GM12878 (cell line): Measurements from ENCODE around the gene PRKCE. TPM values are rescaled to one million over a fixed set of nuclear protein-coding genes. Genes with fewer than 3 reads are reported as not detected.

ENCODE experiments used
- ATAC-seq: fragments of 200-7000 bp; cut with Tn5 transposase; 3 replicates; pipeline ENCODE4 v1.9.1; 2020; ENCODE audit warnings: mild to moderate bottlenecking, moderate library complexity
- BruUV-seq: library from RNA; stranded (reverse); fragments of 400-500 nt; replicated peaks from 2 replicates; lab custom pipeline; 2021; lab: Mats Ljungman, UMichigan
- CTCF ChIA-PET: fragments of 300-600 bp; sonication (Branson Sonifier 250); formaldehyde crosslinking; extraction: SDS; loops from one replicate; lab custom pipeline; 2021; ENCODE audit warnings: inconsistent platforms; lab: Yijun Ruan, JAX
- POLR2A ChIA-PET: fragments of 350-600 bp; formaldehyde crosslinking; extraction: SDS; loops from one replicate; lab custom pipeline; 2021; ENCODE audit warnings: inconsistent platforms; lab: Charles Lee
- RAD21 ChIA-PET: fragments of 300-600 bp; sonication (Branson Sonifier 250); formaldehyde crosslinking; loops from one replicate; lab custom pipeline; 2023; ENCODE audit warnings: antibody characterized with exemption; ENCODE audit not compliant: unreplicated experiment; lab: Charles Lee
- SMC1A ChIA-PET: fragments of 300-600 bp; sonication (Branson Sonifier 250); formaldehyde crosslinking; loops from one replicate; lab custom pipeline; 2023; ENCODE audit not compliant: unreplicated experiment, uncharacterized antibody; lab: Charles Lee
- DNase-seq: peaks from one replicate; pipeline ENCODE4 v3.0.0-alpha.2; 2011; ENCODE audit warnings: low read depth, low spot score
- FAIRE-seq: peaks from 3 replicates; lab custom pipeline; 2011; peaks lifted over from hg19 to GRCh38; lab: Jason Lieb, UNC
- H2AFZ ChIP-seq: 2 replicates; pipeline ENCODE4 v1.6.0; 2011; ENCODE audit warnings: low read depth, low read length, control low read depth; ENCODE audit not compliant: control insufficient read depth
- H3K27ac ChIP-seq: 2 replicates; pipeline ENCODE4 v1.5.1; 2011; ENCODE audit warnings: control low read depth; ENCODE audit not compliant: control insufficient read depth, insufficient read depth
- H3K27me3 ChIP-seq, 2 experiments: replicated peaks in 1 of 2; 2 replicates each; pipeline versions ENCODE4 v1.6.0 to v1.6.1; 2011; ENCODE audit warnings: low read length in 1 of 2; ENCODE audit not compliant: control insufficient read depth in 2 of 2, insufficient read depth in 2 of 2
- H3K36me3 ChIP-seq, 2 experiments: 2 replicates each; pipeline ENCODE4 v1.5.1; 2011; ENCODE audit warnings: low read length in 1 of 2; ENCODE audit not compliant: control insufficient read depth in 2 of 2, insufficient read depth in 2 of 2
- H3K4me1 ChIP-seq: 2 replicates; pipeline ENCODE4 v1.6.1; 2011; ENCODE audit warnings: mild to moderate bottlenecking, low read length, moderate library complexity, mixed read lengths; ENCODE audit not compliant: control insufficient read depth, insufficient read depth
- H3K4me2 ChIP-seq: 2 replicates; pipeline ENCODE4 v1.6.0; 2011; ENCODE audit warnings: control low read depth; ENCODE audit not compliant: control insufficient read depth, insufficient read depth
- H3K4me3 ChIP-seq: fragments of 200-600 bp; sonication (generic); 2 replicates; pipeline ENCODE4 v1.5.1; 2016
- H3K79me2 ChIP-seq: 2 replicates; pipeline ENCODE4 v1.6.0; 2011; ENCODE audit warnings: low read length; ENCODE audit not compliant: control insufficient read depth, insufficient read depth
- H3K9ac ChIP-seq: 2 replicates; pipeline ENCODE4 v1.8.0; 2011; ENCODE audit warnings: low read length, control low read depth, mixed read lengths; ENCODE audit not compliant: control insufficient read depth, insufficient read depth
- H3K9me3 ChIP-seq: replicated peaks from 3 replicates; pipeline ENCODE4 v1.5.1; 2011; ENCODE audit warnings: mild to moderate bottlenecking, low read length; ENCODE audit not compliant: control insufficient read depth, insufficient read depth
- H4K20me1 ChIP-seq: 2 replicates; pipeline ENCODE4 v1.6.0; 2011; ENCODE audit not compliant: control insufficient read depth, insufficient read depth
- ASH2L ChIP-seq: fragments of 300-600, 200-600 bp; sonication (generic); IDR thresholded peaks from 2 replicates; pipeline ENCODE4 v1.6.1; 2017; ENCODE audit warnings: low read depth, mild to moderate bottlenecking, borderline replicate concordance
- MXI1 ChIP-seq: fragments of 150-350 bp; IDR thresholded peaks from 2 replicates; pipeline ENCODE4 v1.6.1; 2011; ENCODE audit warnings: low read depth, mild to moderate bottlenecking, inconsistent platforms, low read length, improper control_type of control experiment
- RAD21 ChIP-seq: IDR thresholded peaks from 2 replicates; pipeline ENCODE4 v1.6.1; 2011; ENCODE audit warnings: mild to moderate bottlenecking, low read depth, low read length, moderate library complexity; ENCODE audit not compliant: insufficient read depth
- ZBED1 ChIP-seq: IDR thresholded peaks from 2 replicates; pipeline ENCODE4 v1.6.1; 2016; ENCODE audit warnings: borderline replicate concordance
- WGBS: methylation state at CpG from one replicate; pipeline ENCODE4 v1.1.6; 2016; ENCODE audit warnings: low lambda C conversion rate; ENCODE audit not compliant: insufficient replicate concordance, insufficient coverage; ENCODE audit errors: missing lambda C conversion rate; 5-methylcytosine and 5-hydroxymethylcytosine counted together
- in situ Hi-C: fragments of 300-500 bp; cut with MboI; formaldehyde crosslinking; loops from 9 replicates; pipeline ENCODE4 v1.14.3; 2018; ENCODE audit warnings: mixed read lengths
- intact Hi-C: fragments of 100-400 bp; cut with micrococcal nuclease; formaldehyde crosslinking; loops from one replicate; pipeline ENCODE4 v1.14.2; 2022; ENCODE audit not compliant: unreplicated experiment
- polyA plus RNA-seq, 11 experiments: library from polyadenylated mRNA; depleted of rRNA in 4 of 11; unstranded in 6 of 11; stranded (reverse) in 5 of 11; fragments of >200 nt; fragmentation: Nextera tagmentation in 4 of 11; fragmentation: Illumina TruSeq in 1 of 11; extraction: Ambion mirVana in 4 of 11; extraction: Trizol in 1 of 11; gene quantifications; 1 replicate in 1 of 11; 2 replicates in 10 of 11; pipeline versions ENCODE4 v1.2.1 to v1.2.3, GENCODE V29; 2011 to 2016; ENCODE audit warnings: inconsistent platforms in 2 of 11, missing spikeins in 2 of 11, low read depth in 1 of 11
- total RNA-seq, 4 experiments: library from RNA; depleted of rRNA in 3 of 4; stranded (reverse); fragments of >200 nt in 3 of 4; fragmentation: Illumina TruSeq in 1 of 4; extraction: Trizol in 1 of 4; gene quantifications; 2 replicates each; pipeline versions ENCODE4 v1.2.1 to v1.2.3, GENCODE V29; 2013 to 2021
- TF ChIP-seq, protein P1 (sequence below): fragments of 450-650 bp; IDR thresholded peaks from 2 replicates; pipeline ENCODE4 v1.6.1; 2017; ENCODE audit warnings: antibody characterized with exemption, mild to moderate bottlenecking, moderate library complexity
- TF ChIP-seq, protein P2 (sequence below): fragments of 450-650 bp; formaldehyde crosslinking; IDR thresholded peaks from 2 replicates; pipeline ENCODE4 v1.4.0; 2022; ENCODE audit warnings: mild to moderate bottlenecking, moderate library complexity
- TF ChIP-seq, protein P3 (sequence below): IDR thresholded peaks from 2 replicates; pipeline ENCODE4 v1.6.1; 2011; ENCODE audit warnings: borderline replicate concordance, low read depth, mild to moderate bottlenecking, moderate library complexity, low read length; ENCODE audit not compliant: insufficient read depth, poor library complexity, severe bottlenecking
- TF ChIP-seq, protein P4 (sequence below): fragments of 450-650 bp; IDR thresholded peaks from 2 replicates; pipeline ENCODE4 v1.6.1; 2016; ENCODE audit warnings: mild to moderate bottlenecking, moderate library complexity, borderline replicate concordance

Gene PRKCE
- total and polyA plus RNA-seq, 10 of the 15 experiments (the other 5 are each of a cell fraction or from before 2014, with no cell fraction given), result 2.6 to 28.2 (median 11.3) TPM

DNA sequence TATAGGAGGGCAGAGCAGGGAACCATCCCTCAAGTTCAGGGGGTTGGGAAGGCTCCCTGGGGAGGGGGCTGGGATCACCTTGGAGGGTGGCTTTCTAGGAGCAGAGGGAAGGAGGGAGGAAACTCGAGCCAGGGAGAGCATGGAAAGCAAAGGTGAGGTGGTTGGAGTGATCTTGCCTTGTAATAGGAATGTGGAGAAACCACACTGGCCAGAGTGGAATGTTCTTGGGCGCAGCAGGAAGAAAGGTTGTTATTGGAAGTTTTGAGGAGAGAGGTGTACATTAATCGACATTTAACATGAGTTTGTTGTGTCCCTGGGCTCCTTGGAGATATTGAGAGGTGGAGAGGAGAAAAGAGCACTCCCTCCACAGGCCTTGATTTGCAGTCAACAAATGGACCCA is 272.2 kb downstream of the PRKCE start:
- Histone ChIP-seq H3K27me3 (no peaks in the 10 kb centered on the region), H3K27ac (no peak overlapping the region), H3K4me3 (no peak overlapping the region), H4K20me1 (no peaks in the 10 kb centered on the region), H3K79me2 (no peaks in the 10 kb centered on the region; the same call in 1 of the 2 replicates), H3K9me3 (peaks cover under 1% of the 10 kb centered on the region; the same call in 1 of the 3 replicates), H3K4me2 (no peak overlapping the region), H3K36me3 (no peaks in the 10 kb centered on the region; a peak in 1 of 4 replicates), H2AFZ (no peak overlapping the region), H3K4me1 (peaks cover 15% of the 10 kb centered on the region), H3K9ac (no peak overlapping the region)
- FAIRE-seq (no peak), ATAC-seq (no peak), DNase-seq (no peak)
- no TSS peak for BruUV-seq
- intact Hi-C loops, result no loop called here
- 33% methylated on average over 3 of the region's 3 CpGs for WGBS
- in situ Hi-C loops, result no loop called here
- ChIA-PET SMC1A (interaction anchor here (0.6 to 1.3 kb wide), 2 partner anchors 274 to 1007 kb away, joined by 3 read pairs; no protein-coding TSS in a partner anchor), CTCF (interaction anchor here (4.0 kb wide), 1 partner anchor 7 kb away, joined by 20 read pairs; no protein-coding TSS in a partner anchor), POLR2A (no interaction called here), RAD21 (interaction anchor here (3.3 kb wide), 1 partner anchor 90 kb away, joined by 18 read pairs; no protein-coding TSS in a partner anchor)
- no peak for TF ChIP-seq ZBED1
- TF ChIP-seq, protein P1, sequence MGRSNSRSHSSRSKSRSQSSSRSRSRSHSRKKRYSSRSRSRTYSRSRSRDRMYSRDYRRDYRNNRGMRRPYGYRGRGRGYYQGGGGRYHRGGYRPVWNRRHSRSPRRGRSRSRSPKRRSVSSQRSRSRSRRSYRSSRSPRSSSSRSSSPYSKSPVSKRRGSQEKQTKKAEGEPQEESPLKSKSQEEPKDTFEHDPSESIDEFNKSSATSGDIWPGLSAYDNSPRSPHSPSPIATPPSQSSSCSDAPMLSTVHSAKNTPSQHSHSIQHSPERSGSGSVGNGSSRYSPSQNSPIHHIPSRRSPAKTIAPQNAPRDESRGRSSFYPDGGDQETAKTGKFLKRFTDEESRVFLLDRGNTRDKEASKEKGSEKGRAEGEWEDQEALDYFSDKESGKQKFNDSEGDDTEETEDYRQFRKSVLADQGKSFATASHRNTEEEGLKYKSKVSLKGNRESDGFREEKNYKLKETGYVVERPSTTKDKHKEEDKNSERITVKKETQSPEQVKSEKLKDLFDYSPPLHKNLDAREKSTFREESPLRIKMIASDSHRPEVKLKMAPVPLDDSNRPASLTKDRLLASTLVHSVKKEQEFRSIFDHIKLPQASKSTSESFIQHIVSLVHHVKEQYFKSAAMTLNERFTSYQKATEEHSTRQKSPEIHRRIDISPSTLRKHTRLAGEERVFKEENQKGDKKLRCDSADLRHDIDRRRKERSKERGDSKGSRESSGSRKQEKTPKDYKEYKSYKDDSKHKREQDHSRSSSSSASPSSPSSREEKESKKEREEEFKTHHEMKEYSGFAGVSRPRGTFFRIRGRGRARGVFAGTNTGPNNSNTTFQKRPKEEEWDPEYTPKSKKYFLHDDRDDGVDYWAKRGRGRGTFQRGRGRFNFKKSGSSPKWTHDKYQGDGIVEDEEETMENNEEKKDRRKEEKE, result no peak
- no peak for TF ChIP-seq ASH2L
- TF ChIP-seq MXI1, result no peak
- TF ChIP-seq RAD21, result no peak
- TF ChIP-seq, protein P2, sequence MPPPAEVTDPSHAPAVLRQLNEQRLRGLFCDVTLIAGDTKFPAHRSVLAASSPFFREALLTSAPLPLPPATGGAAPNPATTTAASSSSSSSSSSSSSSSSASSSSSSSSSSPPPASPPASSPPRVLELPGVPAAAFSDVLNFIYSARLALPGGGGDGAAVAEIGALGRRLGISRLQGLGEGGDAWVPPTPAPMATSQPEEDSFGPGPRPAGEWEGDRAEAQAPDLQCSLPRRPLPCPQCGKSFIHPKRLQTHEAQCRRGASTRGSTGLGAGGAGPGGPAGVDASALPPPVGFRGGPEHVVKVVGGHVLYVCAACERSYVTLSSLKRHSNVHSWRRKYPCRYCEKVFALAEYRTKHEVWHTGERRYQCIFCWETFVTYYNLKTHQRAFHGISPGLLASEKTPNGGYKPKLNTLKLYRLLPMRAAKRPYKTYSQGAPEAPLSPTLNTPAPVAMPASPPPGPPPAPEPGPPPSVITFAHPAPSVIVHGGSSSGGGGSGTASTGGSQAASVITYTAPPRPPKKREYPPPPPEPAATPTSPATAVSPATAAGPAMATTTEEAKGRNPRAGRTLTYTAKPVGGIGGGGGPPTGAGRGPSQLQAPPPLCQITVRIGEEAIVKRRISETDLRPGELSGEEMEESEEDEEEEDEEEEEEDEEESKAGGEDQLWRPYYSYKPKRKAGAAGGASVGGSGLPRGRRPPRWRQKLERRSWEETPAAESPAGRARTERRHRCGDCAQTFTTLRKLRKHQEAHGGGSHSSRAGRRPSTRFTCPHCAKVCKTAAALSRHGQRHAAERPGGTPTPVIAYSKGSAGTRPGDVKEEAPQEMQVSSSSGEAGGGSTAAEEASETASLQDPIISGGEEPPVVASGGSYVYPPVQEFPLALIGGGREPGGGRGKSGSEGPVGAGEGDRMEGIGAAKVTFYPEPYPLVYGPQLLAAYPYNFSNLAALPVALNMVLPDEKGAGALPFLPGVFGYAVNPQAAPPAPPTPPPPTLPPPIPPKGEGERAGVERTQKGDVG (CRISPR knock-in tag), result no peak
- TF ChIP-seq, protein P3, sequence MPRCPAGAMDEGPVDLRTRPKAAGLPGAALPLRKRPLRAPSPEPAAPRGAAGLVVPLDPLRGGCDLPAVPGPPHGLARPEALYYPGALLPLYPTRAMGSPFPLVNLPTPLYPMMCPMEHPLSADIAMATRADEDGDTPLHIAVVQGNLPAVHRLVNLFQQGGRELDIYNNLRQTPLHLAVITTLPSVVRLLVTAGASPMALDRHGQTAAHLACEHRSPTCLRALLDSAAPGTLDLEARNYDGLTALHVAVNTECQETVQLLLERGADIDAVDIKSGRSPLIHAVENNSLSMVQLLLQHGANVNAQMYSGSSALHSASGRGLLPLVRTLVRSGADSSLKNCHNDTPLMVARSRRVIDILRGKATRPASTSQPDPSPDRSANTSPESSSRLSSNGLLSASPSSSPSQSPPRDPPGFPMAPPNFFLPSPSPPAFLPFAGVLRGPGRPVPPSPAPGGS, result no peak
- TF ChIP-seq, protein P4, sequence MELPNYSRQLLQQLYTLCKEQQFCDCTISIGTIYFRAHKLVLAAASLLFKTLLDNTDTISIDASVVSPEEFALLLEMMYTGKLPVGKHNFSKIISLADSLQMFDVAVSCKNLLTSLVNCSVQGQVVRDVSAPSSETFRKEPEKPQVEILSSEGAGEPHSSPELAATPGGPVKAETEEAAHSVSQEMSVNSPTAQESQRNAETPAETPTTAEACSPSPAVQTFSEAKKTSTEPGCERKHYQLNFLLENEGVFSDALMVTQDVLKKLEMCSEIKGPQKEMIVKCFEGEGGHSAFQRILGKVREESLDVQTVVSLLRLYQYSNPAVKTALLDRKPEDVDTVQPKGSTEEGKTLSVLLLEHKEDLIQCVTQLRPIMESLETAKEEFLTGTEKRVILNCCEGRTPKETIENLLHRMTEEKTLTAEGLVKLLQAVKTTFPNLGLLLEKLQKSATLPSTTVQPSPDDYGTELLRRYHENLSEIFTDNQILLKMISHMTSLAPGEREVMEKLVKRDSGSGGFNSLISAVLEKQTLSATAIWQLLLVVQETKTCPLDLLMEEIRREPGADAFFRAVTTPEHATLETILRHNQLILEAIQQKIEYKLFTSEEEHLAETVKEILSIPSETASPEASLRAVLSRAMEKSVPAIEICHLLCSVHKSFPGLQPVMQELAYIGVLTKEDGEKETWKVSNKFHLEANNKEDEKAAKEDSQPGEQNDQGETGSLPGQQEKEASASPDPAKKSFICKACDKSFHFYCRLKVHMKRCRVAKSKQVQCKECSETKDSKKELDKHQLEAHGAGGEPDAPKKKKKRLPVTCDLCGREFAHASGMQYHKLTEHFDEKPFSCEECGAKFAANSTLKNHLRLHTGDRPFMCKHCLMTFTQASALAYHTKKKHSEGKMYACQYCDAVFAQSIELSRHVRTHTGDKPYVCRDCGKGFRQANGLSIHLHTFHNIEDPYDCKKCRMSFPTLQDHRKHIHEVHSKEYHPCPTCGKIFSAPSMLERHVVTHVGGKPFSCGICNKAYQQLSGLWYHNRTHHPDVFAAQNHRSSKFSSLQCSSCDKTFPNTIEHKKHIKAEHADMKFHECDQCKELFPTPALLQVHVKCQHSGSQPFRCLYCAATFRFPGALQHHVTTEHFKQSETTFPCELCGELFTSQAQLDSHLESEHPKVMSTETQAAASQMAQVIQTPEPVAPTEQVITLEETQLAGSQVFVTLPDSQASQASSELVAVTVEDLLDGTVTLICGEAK, result no peak
